Nephron (organoid): ENCODE measurements around the gene FREM1.

Experiments used
- H3K27ac Mint-ChIP-seq, 3 experiments: 2 replicates each; pipeline ENCODE4 v1.8.0; 2020; ENCODE audit warnings: mixed read lengths in 3 of 3, mild to moderate bottlenecking in 2 of 3, moderate library complexity in 1 of 3
- H3K27me3 Mint-ChIP-seq: 2 replicates; pipeline ENCODE4 v1.8.0; 2021; ENCODE audit warnings: low read depth, mild to moderate bottlenecking, moderate library complexity, mixed read lengths
- H3K36me3 Mint-ChIP-seq: 2 replicates; pipeline ENCODE4 v1.8.0; 2020; ENCODE audit warnings: low read depth, mixed read lengths
- H3K4me1 Mint-ChIP-seq: 2 replicates; pipeline ENCODE4 v1.8.0; 2020; ENCODE audit warnings: mixed read lengths
- H3K4me3 Mint-ChIP-seq, 3 experiments: 2 replicates each; pipeline ENCODE4 v1.8.0; 2020; ENCODE audit warnings: mild to moderate bottlenecking in 3 of 3, mixed read lengths in 3 of 3, moderate library complexity in 2 of 3
- H3K9me3 Mint-ChIP-seq: 2 replicates; pipeline ENCODE4 v1.8.0; 2020; ENCODE audit warnings: mixed read lengths
- TF ChIP-seq, protein P1 (sequence below), 3 experiments: fragments of 200-600 bp; sonication (generic); IDR thresholded peaks; one replicate each; pipeline ENCODE4 v1.5.0; 2021; ENCODE audit warnings: antibody characterized with exemption in 3 of 3; ENCODE audit not compliant: unreplicated experiment in 3 of 3

The FREM1 gene

GRCh38 chr9:14686168-14686567, 224.1 kb downstream of the FREM1 start:
- Mint-ChIP-seq H3K36me3 (peaks cover 59% of the 10 kb centered on the region), H3K27ac (no peak overlapping the region), H3K4me3 (no peak overlapping the region), H3K9me3 (peaks cover 4% of the 10 kb centered on the region), H3K27me3 (no peaks in the 10 kb centered on the region), H3K4me1 (peaks cover 3% of the 10 kb centered on the region)
- TF ChIP-seq, protein P1, sequence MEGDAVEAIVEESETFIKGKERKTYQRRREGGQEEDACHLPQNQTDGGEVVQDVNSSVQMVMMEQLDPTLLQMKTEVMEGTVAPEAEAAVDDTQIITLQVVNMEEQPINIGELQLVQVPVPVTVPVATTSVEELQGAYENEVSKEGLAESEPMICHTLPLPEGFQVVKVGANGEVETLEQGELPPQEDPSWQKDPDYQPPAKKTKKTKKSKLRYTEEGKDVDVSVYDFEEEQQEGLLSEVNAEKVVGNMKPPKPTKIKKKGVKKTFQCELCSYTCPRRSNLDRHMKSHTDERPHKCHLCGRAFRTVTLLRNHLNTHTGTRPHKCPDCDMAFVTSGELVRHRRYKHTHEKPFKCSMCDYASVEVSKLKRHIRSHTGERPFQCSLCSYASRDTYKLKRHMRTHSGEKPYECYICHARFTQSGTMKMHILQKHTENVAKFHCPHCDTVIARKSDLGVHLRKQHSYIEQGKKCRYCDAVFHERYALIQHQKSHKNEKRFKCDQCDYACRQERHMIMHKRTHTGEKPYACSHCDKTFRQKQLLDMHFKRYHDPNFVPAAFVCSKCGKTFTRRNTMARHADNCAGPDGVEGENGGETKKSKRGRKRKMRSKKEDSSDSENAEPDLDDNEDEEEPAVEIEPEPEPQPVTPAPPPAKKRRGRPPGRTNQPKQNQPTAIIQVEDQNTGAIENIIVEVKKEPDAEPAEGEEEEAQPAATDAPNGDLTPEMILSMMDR (IDR thresholded peaks at IDR 0.05; ENCODE audit: unreplicated experiment in 3 of 3), result no peak
